ENCODE data around the gene SOX13. TPM values are rescaled to one million over a fixed set of nuclear protein-coding genes. Genes with fewer than 3 reads are reported as not detected.

The SOX13 gene
- total and polyA plus RNA-seq, 9 of the 15 experiments (the other 6 are each of a cell fraction or from before 2014, with no cell fraction given), result 0.03 to 0.35 (median 0.06) TPM; not detected in 5

DNA sequence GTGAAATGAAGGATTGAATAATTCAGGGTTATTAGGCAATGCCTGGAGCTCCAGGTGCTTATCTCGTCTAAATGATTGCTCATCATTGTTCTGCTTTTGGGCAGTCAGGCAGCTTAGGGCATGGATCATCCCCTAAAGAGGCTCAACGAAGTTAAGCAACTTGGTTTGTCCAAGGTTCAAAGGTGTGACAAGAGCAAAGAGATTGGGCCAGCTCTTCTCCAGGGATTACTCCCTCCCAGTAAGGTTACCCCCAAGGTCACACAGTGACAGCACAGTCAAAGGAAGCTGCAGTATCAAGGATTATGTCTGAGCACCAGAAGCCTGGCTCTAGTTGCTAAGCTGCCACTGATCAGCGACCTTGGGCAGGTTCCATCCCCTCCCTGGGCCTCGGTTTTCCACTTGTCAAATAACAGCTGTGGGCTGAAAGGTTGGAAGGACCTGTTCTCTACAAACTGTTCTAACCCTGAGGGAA is 72.2 kb downstream of the SOX13 start (continued):
- TF ChIP-seq BRF2 (IDR thresholded peaks at IDR 0.05; ENCODE audit: borderline replicate concordance, insufficient read depth, insufficient read length) (no peak), CBFA2T3 (IDR thresholded peaks at IDR 0.05) (peak; percentile 33), SMARCC2 (IDR thresholded peaks at IDR 0.05; ENCODE audit: low read depth) (no peak), E2F5 (CRISPR knock-in tag; IDR thresholded peaks at IDR 0.05) (no peak)

DNA sequence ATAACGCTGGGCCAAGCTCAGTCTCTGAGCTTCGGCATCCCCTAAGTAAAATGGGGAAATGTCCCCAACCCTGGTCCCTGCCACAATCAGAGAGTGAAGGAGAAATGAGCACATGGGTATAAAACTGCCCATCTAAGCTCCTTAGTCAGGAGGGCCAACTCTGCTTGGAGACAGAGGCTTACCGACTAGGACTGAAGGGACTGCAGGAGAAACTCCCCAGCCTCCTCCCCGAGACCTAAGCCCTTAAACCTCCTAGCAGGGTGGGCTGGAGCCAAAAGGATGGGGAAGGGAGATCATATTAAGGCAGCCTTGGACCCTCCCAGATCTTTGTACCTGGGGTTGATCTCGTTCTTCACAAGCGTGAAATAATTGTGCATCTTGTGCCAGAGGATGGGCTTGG is 73.4 kb downstream of the SOX13 start:
- H2AFZ ChIP-seq (ENCODE audit: low read depth, low read length), result no peak overlapping the region
- H3K9me1 ChIP-seq (ENCODE audit: control insufficient read depth, insufficient read depth, low read length), result no peaks in the 10 kb centered on the region
- BruUV-seq (replicated peaks), result no TSS peak
- H3K9me3 ChIP-seq (replicated peaks; ENCODE audit: control insufficient read depth, insufficient read depth, low read depth, low read length), result no peaks in the 10 kb centered on the region
- WGBS (ENCODE audit: insufficient coverage, low coverage, missing lambda C conversion rate), result under 1% methylated on average over 6 of the region's 6 CpGs
- intact Hi-C loops (cut with micrococcal nuclease) (no loop called here), in situ Hi-C loops (cut with MboI) (no loop called here)
- no peak overlapping the region for H3K27ac ChIP-seq (ENCODE audit: extremely low read depth, low read depth, low read length)
- ATAC-seq, result no peak
- peaks cover 23 to 51% of the 10 kb centered on the region in 2 experiments for H3K27me3 ChIP-seq (ENCODE audit: control insufficient read depth in 2 of 2, insufficient read depth in 2 of 2, low read length in 2 of 2)
- no peaks in the 10 kb centered on the region for H3K79me2 ChIP-seq (ENCODE audit: control insufficient read depth, insufficient read depth, low read length)
- ChIA-PET CTCF (ENCODE audit: low intra/inter-chr PET ratio) (no interaction called here), POLR2A (interaction anchor here (0.6 kb wide), 1 partner anchor 149 kb away, joined by 3 read pairs; no protein-coding TSS in a partner anchor)
- H3K36me3 ChIP-seq (ENCODE audit: control insufficient read depth, insufficient read depth, low read length), result no peaks in the 10 kb centered on the region
- H4K20me1 ChIP-seq (replicated peaks; ENCODE audit: control insufficient read depth, insufficient read depth, low read length), result peaks cover 15% of the 10 kb centered on the region
- no peak for DNase-seq (ENCODE audit: extremely low read depth in 1 of 4, low spot score in 3 of 4)
- H3K4me1 ChIP-seq (replicated peaks in 1 of 2; ENCODE audit: control insufficient read depth in 2 of 2, insufficient read depth in 2 of 2, low read length in 2 of 2), result peaks cover 0 to 7% of the 10 kb centered on the region in 2 experiments; a peak in 2 of 5 replicates
- FAIRE-seq, result no peak
- no peak overlapping the region for H3K4me2 ChIP-seq (ENCODE audit: insufficient read depth, low read length)
- no peak overlapping the region for H3K4me3 ChIP-seq
- no peak overlapping the region for H3K9ac ChIP-seq (ENCODE audit: insufficient read depth in 1 of 2, low read depth in 2 of 2, low read length in 2 of 2)
- TF ChIP-seq RCOR1 (IDR thresholded peaks at IDR 0.05; ENCODE audit: borderline replicate concordance in 1 of 2, low read depth in 2 of 2, low read length in 2 of 2) (no peak), ZNF239 (CRISPR knock-in tag; IDR thresholded peaks at IDR 0.05) (no peak), EWSR1 (IDR thresholded peaks at IDR 0.05; ENCODE audit: borderline replicate concordance, low read depth, partially characterized antibody) (no peak), OTX1 (CRISPR knock-in tag; IDR thresholded peaks at IDR 0.05) (no peak), ZBTB33 (CRISPR knock-in tag; IDR thresholded peaks at IDR 0.05) (no peak)
- TF ChIP-seq, protein P1, sequence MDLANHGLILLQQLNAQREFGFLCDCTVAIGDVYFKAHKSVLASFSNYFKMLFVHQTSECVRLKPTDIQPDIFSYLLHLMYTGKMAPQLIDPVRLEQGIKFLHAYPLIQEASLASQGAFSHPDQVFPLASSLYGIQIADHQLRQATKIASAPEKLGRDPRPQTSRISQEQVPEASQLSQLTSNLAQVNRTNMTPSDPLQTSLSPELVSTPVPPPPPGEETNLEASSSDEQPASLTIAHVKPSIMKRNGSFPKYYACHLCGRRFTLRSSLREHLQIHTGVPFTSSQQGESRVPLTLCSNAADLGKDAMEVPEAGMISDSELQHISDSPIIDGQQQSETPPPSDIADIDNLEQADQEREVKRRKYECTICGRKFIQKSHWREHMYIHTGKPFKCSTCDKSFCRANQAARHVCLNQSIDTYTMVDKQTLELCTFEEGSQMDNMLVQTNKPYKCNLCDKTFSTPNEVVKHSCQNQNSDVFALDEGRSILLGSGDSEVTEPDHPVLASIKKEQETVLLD (IDR thresholded peaks at IDR 0.05), result no peak
- TF ChIP-seq, protein P2, sequence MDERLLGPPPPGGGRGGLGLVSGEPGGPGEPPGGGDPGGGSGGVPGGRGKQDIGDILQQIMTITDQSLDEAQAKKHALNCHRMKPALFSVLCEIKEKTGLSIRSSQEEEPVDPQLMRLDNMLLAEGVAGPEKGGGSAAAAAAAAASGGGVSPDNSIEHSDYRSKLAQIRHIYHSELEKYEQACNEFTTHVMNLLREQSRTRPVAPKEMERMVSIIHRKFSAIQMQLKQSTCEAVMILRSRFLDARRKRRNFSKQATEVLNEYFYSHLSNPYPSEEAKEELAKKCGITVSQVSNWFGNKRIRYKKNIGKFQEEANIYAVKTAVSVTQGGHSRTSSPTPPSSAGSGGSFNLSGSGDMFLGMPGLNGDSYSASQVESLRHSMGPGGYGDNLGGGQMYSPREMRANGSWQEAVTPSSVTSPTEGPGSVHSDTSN (CRISPR knock-in tag; IDR thresholded peaks at IDR 0.05; ENCODE audit: low read depth), result no peak
- TF ChIP-seq, protein P2 (tag; conservative IDR thresholded peaks at IDR 0.05; ENCODE audit: low read depth), result no peak
